Activated B cell treated with CpG ODN at 0.5 μM for 24 hours (primary cell): Measurements from ENCODE around the gene CROCC. TPM values are rescaled to one million over a fixed set of nuclear protein-coding genes. Genes with fewer than 3 reads are reported as not detected.

Experiments
- ATAC-seq: fragments of 200-7000 bp; cut with Tn5 transposase; one replicate; pipeline ENCODE4 v1.10.0; 2021; ENCODE audit warnings: low read depth, mild to moderate bottlenecking, moderate library complexity
- CTCF ChIA-PET: fragments of 350-600 bp; sonication (Branson Sonifier 250); formaldehyde crosslinking; loops from one replicate; lab custom pipeline; 2021; ENCODE audit warnings: antibody characterized with exemption; lab: Charles Lee
- POLR2A ChIA-PET: fragments of 350-600 bp; sonication (Branson Sonifier 250); formaldehyde crosslinking; loops from one replicate; lab custom pipeline; 2021; ENCODE audit warnings: antibody characterized with exemption; lab: Charles Lee
- DNase-seq: peaks from one replicate; pipeline ENCODE4 v3.0.0; 2022
- H3K27ac Mint-ChIP-seq: one replicate; pipeline ENCODE4 v1.8.0; 2020; ENCODE audit warnings: mixed read lengths
- H3K27me3 Mint-ChIP-seq: one replicate; pipeline ENCODE4 v1.8.0; 2021; ENCODE audit warnings: mixed read lengths
- H3K36me3 Mint-ChIP-seq: one replicate; pipeline ENCODE4 v1.8.0; 2021; ENCODE audit warnings: low read depth, mixed read lengths
- H3K4me1 Mint-ChIP-seq: one replicate; pipeline ENCODE4 v1.8.0; 2021; ENCODE audit warnings: mixed read lengths
- H3K4me3 Mint-ChIP-seq: one replicate; pipeline ENCODE4 v1.8.0; 2020; ENCODE audit warnings: mild to moderate bottlenecking, mixed read lengths
- H3K9me3 Mint-ChIP-seq: one replicate; pipeline ENCODE4 v1.8.0; 2020; ENCODE audit warnings: mixed read lengths
- CTCF ChIP-seq: fragments of 200-600 bp; IDR thresholded peaks from one replicate; pipeline ENCODE4 v1.8.0; 2022; ENCODE audit warnings: antibody characterized with exemption, mild to moderate bottlenecking
- intact Hi-C: fragments of 100-400 bp; cut with micrococcal nuclease; formaldehyde crosslinking; loops from one replicate; pipeline ENCODE4 v1.15.1; 2024
- total RNA-seq: library from RNA; stranded (reverse); gene quantifications from 2 replicates; pipeline ENCODE4 v1.2.3, GENCODE V29; 2022

The CROCC gene
- total RNA-seq, 1 donor from 2014 or later: 30.4 TPM

DNA sequence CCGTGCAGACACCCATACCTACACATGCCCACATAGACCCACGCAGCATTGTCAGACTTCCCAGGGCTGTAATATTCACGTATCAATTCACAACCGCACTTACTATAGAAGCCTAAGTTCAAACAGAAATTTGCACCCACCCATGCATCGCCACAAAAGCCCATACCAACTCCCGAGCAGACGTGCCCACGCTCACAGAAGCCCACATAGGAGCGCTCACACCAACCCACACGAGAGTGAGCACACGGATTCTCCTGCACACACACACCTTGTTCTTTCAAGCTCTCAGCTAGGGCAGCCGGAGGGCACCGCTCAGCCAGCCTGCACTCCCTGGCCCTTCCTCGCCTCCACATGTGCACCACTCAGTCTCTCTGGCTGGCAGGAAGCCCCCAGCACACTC is 54.1 kb downstream of the CROCC start:
- Mint-ChIP-seq H3K36me3 (no peaks in the 10 kb centered on the region), H3K27me3 (peaks cover 3% of the 10 kb centered on the region), H3K9me3 (no peaks in the 10 kb centered on the region), H3K4me3 (no peak overlapping the region), H3K27ac (no peak overlapping the region), H3K4me1 (peaks cover 3% of the 10 kb centered on the region)
- ChIA-PET CTCF (no interaction called here), POLR2A (no interaction called here)
- intact Hi-C loops: no loop called here
- TF ChIP-seq CTCF: no peak
- ATAC-seq (no peak), DNase-seq (no peak)

DNA sequence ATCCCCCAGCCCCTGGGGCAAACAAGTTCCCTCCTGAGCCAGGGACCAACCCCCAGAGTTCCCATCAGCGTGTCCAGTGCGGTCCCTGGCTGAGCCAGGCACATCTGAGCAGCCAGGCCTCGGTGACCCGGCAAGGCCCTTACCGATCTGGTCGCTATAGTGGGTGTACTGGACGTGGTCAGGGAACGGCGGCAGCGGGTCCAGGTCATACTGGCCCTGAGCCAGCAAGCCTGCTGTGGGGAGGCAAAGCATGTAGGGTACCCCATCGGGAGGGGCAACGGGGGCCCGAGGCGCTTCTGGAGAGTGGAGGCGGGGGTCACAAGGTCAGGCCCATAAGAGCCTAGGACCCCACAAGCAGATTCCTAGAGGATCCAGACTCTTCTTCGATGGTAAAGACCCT is 55.2 kb downstream of the CROCC start:
- Mint-ChIP-seq H3K36me3 (no peaks in the 10 kb centered on the region), H3K27ac (no peak overlapping the region), H3K4me3 (no peak overlapping the region), H3K9me3 (no peaks in the 10 kb centered on the region), H3K4me1 (peaks cover 8% of the 10 kb centered on the region), H3K27me3 (peaks cover 12% of the 10 kb centered on the region)
- ATAC-seq (no peak), DNase-seq (no peak)
- intact Hi-C loops: no loop called here
- TF ChIP-seq CTCF: no peak
- POLR2A ChIA-PET: no interaction called here
- CTCF ChIA-PET: no interaction called here

GRCh38 chr1:16977377-16977776 is 55.6 kb downstream of the CROCC start:
- ATAC-seq: no peak
- Mint-ChIP-seq H3K4me3 (no peak overlapping the region), H3K27ac (no peak overlapping the region), H3K9me3 (no peaks in the 10 kb centered on the region), H3K4me1 (peaks cover 8% of the 10 kb centered on the region), H3K36me3 (no peaks in the 10 kb centered on the region), H3K27me3 (peaks cover 14% of the 10 kb centered on the region)
- TF ChIP-seq CTCF: no peak
- ChIA-PET CTCF (no interaction called here), POLR2A (no interaction called here)
- no peak for DNase-seq
- intact Hi-C loops: no loop called here

DNA sequence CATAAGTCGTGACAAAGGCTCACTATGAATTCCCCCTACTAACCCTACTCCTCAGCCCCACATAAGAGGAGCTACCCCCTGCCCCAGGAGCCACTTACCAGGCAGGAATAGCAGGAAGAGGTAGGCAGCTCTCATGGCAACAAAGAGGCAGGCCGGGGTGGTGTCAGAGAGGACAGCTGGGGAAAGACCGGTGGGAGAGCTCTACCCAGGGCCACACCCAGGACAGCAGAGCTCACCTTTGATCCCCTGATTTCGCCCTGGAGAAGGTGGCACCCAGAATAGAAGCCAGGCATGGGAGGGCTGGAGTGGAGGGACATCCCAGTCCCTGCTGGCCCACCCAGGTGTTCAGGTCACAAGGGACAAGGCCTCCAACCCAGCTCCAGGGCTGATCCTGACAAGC is 56.4 kb downstream of the CROCC start:
- intact Hi-C loops: no loop called here
- Mint-ChIP-seq H3K27me3 (peaks cover 17% of the 10 kb centered on the region), H3K9me3 (no peaks in the 10 kb centered on the region), H3K27ac (no peak overlapping the region), H3K36me3 (no peaks in the 10 kb centered on the region), H3K4me3 (no peak overlapping the region), H3K4me1 (peaks cover 8% of the 10 kb centered on the region)
- ChIA-PET POLR2A (no interaction called here), CTCF (no interaction called here)
- DNase-seq: no peak
- no peak for TF ChIP-seq CTCF
- ATAC-seq: no peak

GRCh38 chr1:16978567-16979474 is 57.1 kb downstream of the CROCC start:
- POLR2A ChIA-PET: no interaction called here

More at GRCh38 chr1:16978567-16979474, 57.1 kb downstream of the CROCC start:
- no peak overlapping the region for H3K4me3 Mint-ChIP-seq
- H3K9me3 Mint-ChIP-seq: no peaks in the 10 kb centered on the region
- ATAC-seq: no peak
- CTCF ChIA-PET: interaction anchor here (1.1 kb wide), 1 partner anchor 53 kb away, joined by 3 read pairs; no protein-coding TSS in a partner anchor
- no peak for TF ChIP-seq CTCF
- H3K27ac Mint-ChIP-seq: no peak overlapping the region
- no peaks in the 10 kb centered on the region for H3K36me3 Mint-ChIP-seq
- DNase-seq: no peak
- H3K27me3 Mint-ChIP-seq: peaks cover 21% of the 10 kb centered on the region
- intact Hi-C loops: no loop called here
- H3K4me1 Mint-ChIP-seq: peaks cover 8% of the 10 kb centered on the region
